GM23248 (cell line): ENCODE measurements around the gene GADD45B.

ENCODE experiments used
- EZH2 ChIP-seq: fragments of 200-600 bp; sonication (generic); IDR thresholded peaks from 2 replicates; pipeline ENCODE4 v1.6.1; 2018; ENCODE audit warnings: antibody characterized with exemption, mild to moderate bottlenecking; ENCODE audit not compliant: insufficient read depth, poor library complexity, severe bottlenecking
- EZH2phosphoT487 ChIP-seq: fragments of 200-600 bp; sonication (generic); IDR thresholded peaks from 2 replicates; pipeline ENCODE4 v1.6.1; 2018; ENCODE audit warnings: antibody characterized with exemption, moderate library complexity, mild to moderate bottlenecking, low read depth; ENCODE audit not compliant: insufficient read depth

GRCh38 chr19:2509096-2509495 is 33.2 kb downstream of the GADD45B start:
- TF ChIP-seq EZH2 (no peak), EZH2phosphoT487 (no peak)
